ENCODE measurements around the gene MEGF11.
"Not testable (repeated sequence)": the region's sequence is repeated elsewhere in the genome, so short reads cannot be mapped to it uniquely, and the experiment has no call there.

The MEGF11 gene

DNA sequence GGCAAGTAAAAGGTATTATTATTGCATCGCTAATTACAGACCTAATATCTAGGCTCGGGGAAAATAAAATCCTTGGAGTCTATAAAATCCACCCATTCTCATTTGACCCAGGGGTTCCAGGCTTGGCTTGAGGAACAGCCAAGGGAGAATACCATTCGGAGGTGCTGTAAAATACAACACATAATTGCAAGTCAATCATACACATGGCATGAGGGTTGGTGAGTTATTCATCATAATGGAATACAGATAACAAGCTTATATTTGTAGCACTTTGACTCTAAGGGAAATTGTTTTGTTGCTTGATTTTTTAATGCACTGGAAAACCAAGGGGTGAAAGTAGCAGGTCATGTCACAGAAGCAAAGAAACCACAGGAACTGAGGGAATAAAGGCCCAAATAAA, 23.0 kb upstream of the MEGF11 start:
- in situ Hi-C loops (cut with MboI; ENCODE audit: low sequenced_read_pairs) = no loop called here

- in situ Hi-C loops (cut with MboI; ENCODE audit: low sequenced_read_pairs) = no loop called here
Measured at GRCh38 chr15:66275352-66275751, 21.8 kb upstream of the MEGF11 start.

DNA sequence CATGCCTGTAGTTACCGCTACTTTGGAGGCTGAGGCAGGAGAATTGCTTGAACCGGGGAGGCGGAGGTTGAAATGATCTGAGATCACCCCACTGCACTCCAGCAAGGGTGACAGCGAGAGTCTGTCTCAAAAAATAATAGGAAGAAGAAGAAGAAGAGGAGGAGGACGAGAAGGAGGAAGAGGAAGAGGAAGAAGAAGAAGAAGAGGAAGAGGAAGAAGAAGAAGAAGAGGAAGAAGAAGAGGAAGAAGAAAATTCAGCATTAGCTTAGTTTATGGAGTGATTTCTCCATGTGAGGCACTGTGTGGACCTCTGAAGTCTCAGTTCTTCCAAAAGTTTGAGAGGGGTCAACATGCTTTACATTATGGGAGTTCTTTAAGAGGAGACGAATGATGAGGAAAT, 17.4 kb upstream of the MEGF11 start:
- in situ Hi-C loops (cut with MboI; ENCODE audit: low sequenced_read_pairs) = no loop called here

GRCh38 chr15:66269326-66270090, 16.0 kb upstream of the MEGF11 start:
- in situ Hi-C loops (cut with MboI; ENCODE audit: low sequenced_read_pairs) = no loop called here

- in situ Hi-C loops (cut with MboI; ENCODE audit: low sequenced_read_pairs) = no loop called here
Measured at GRCh38 chr15:66264859-66265513, 11.4 kb upstream of the MEGF11 start.

- in situ Hi-C loops (cut with MboI; ENCODE audit: low sequenced_read_pairs) = not testable (repeated sequence)
Measured at GRCh38 chr15:66262837-66263236, 9.3 kb upstream of the MEGF11 start.

DNA sequence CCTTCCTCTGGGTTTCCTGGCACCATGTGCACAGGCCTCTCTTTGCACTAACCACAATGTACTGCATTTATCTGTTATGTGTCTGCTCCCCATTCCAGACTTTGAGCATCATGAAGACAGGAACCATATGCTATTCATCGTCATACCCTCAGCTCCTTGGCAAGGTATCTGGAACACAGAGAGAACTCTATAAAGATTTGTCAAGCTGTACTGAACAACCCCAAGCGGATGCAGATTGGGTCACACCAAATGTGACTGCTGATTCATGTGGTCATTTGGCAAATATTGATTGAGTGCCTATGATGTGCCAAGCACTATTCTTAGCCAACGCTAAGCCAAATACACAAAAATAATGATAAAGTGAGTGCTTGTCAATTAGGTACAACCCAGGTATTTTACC, 7.5 kb upstream of the MEGF11 start:
- in situ Hi-C loops (cut with MboI; ENCODE audit: low sequenced_read_pairs) = no loop called here

DNA sequence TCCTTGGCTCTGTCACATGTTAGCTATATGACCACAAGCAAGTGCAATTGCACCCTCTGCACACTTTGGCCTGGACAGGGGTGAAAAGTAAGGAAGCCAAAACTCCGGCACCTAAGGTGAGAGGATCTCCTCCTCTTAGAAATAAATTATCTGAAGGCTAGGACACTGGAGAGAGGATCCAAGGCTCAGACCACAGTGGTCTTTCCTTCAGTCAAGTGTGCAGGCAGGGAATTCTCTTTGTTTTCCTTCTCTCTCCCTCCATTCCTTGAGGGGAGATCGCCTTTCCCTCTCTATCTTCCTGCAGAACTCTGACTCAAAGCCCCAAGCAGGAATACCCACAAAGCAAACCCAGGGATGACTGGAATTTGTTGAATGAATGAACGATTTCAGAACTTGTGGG, 3.1 kb upstream of the MEGF11 start:
- in situ Hi-C loops (cut with MboI; ENCODE audit: low sequenced_read_pairs) = no loop called here

DNA sequence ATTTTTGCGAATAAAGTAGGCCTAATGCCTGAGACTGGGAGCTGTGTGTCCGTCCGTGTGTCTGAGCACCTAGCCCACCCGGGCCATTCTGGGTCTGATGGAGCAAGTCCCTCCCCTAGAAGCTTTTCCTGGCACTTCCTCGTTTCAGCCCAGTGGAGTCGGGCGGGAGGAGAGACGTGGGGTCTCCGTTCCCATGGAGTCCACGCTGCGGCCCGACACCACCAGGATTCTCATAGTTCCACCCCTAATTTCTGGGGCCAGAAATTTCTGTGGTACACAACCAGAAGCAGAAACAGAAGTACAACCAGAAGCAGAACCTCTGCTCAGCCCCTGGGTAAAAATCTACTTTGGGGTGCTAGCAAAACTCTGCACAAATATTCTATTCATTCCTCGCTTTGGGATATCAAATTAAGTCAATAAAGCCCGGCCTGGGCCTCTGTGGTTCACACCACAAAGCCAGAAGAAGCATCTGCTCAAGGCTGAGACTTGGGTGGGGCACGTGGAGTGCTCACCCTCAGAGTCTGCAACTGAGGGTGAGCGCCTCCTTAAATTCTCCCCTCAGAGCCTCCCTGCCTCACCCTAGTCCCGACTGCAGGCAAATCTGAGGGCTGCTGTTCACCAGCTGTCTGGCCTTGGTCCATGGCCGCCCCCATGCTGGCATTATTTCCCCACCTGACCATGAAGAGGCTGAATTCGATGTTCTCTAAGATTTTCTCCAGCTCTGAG, 1.6 kb upstream of the MEGF11 start:
- in situ Hi-C loops (cut with MboI; ENCODE audit: low sequenced_read_pairs) = no loop called here

DNA sequence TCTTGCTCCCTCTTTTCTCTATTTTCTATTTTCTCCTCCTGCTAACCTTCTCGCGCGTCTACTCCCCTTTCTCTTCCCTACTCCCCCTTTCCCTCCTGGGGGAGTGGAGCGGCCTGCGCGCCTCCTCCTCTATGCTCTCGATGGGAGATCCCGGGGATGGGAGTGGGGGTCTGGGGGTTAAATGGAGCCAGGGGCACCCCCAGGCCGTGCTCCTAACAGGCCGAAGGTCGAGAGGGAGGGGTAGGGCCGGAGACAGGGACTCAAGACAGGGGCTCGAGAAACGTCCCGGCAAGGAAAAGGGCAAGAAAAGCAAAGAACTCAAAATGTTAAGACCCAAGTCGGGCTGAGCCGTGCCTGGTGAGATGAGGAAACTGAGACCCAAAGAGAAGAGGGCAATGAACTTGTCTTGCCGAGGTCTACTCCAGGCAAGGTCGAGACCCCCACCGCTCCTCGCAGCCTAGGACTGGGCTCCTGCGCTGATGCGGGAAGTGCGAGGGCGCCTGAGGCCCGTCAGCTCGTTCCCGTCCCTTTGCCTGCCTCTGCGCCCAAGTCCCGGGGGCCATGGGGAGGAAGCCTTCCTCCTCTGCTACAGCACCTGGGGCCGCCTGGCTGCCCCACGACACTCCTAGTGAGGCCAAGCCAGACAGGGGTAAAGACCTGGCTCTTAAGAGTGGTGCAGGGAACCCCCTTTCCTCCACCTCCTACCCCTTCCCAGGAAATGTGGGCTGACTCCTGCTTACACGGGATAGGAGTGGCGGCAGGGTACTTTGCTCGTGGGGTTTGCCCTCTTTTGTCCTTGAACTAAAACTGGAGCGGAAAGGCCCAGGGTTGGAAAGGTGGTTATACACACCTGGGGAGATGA, 770 bp upstream of the MEGF11 start:
- in situ Hi-C loops (cut with MboI; ENCODE audit: low sequenced_read_pairs) = no loop called here

DNA sequence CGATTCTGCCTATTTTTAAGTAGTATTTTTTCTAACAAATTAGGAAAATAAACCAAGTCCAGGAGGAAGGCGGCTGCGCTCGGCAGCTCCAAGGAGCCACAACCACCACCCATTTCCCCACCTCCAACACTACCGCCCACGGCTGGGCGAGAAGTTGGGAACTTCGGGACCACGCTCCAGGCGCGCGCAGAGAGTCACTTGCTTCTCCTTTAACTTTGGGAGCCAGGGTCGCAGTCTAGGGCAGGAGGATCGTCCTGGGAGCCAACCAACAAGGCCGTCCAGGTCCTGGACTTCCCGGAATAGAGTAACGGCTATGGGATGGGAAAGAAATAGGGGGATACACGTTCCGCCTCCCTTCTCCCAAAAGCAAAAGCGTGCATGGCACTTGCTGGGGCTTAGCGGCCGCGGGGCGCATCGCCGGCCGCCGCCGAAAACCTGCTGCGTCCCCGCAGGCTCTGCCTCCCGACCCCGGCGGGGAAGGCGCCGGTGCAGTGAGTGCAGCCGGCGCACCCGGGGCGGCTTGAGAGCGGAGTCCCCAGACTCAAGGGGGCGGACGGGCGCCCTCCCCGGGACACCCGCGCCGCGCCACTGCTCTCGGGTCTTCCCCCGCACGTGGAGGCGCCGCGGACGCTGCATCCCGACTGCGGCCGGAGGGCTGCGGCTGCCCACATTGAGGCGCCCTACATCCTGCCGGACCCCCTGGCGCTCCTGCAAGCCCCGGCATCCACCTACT, 699 bp downstream of the MEGF11 start:
- in situ Hi-C loops (cut with MboI; ENCODE audit: low sequenced_read_pairs) = no loop called here

- in situ Hi-C loops (cut with MboI; ENCODE audit: low sequenced_read_pairs) = no loop called here
Measured at GRCh38 chr15:66251790-66252684, 1.5 kb downstream of the MEGF11 start.

- in situ Hi-C loops (cut with MboI; ENCODE audit: low sequenced_read_pairs) = no loop called here
Measured at GRCh38 chr15:66251065-66251789, 2.3 kb downstream of the MEGF11 start.

DNA sequence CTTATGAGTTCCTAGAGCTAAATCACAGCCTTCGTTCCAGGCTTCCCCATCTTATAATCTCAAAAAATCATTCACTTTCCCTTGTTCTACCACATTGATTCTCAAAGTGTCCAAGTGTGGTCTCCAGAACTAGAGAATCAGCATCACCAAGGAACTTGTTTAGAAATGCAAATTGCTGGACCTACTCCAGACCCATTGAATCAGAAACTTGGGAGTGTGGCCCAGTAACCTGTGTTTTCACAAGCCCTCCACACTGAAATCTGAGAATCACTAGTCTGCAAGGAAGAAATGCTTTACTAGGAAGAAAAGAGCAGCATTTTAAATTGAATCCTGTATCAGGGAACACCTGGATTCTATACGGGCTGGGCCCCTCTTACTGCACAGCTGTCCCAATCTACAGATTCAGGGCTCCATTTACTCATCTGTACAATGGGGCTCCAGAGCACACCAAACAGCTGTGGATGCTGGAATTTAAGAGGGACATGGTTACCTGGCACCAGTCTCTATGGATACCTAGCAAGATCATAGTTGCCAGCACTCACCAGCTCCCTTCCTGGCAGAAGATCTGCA, 3.9 kb downstream of the MEGF11 start:
- in situ Hi-C loops (cut with MboI; ENCODE audit: low sequenced_read_pairs) = no loop called here

GRCh38 chr15:66246937-66247336, 6.6 kb downstream of the MEGF11 start:
- in situ Hi-C loops (cut with MboI; ENCODE audit: low sequenced_read_pairs) = no loop called here

GRCh38 chr15:66245832-66246231, 7.7 kb downstream of the MEGF11 start:
- in situ Hi-C loops (cut with MboI; ENCODE audit: low sequenced_read_pairs) = not testable (repeated sequence)

DNA sequence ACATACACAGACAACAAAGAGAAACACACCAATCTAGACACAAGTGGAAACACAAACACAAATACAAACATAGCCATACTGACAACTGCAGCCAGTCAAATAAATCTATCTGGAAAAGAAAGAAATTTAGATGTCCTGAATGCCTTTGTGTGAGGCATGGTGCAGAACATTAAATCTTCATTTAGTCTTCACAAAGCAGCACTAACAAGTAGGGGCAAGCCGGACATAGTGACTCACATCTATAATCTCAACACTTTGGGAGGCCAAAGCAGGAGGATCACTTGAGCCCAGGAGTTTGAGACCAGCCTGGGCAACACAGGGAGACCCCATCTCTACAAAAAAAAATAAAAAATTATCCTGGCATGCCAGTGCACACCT, 11.7 kb downstream of the MEGF11 start:
- in situ Hi-C loops (cut with MboI; ENCODE audit: low sequenced_read_pairs) = no loop called here
